NCI-H2196 treated with DMSO at 0.1 percent for 48 hours (cell line): ENCODE data around the gene RAB26.

Source experiments
- DNase-seq: peaks from one replicate; lab custom pipeline; 2025; ENCODE audit not compliant: unreplicated experiment; lab: John Stamatoyannopoulos, UW

Gene RAB26

GRCh38 chr16:2159175-2159838 is 10.9 kb downstream of the RAB26 start:
- no peak for DNase-seq

GRCh38 chr16:2160915-2161551 is 12.6 kb downstream of the RAB26 start:
- DNase-seq = no peak

GRCh38 chr16:2161911-2162310 is 13.5 kb downstream of the RAB26 start:
- no peak for DNase-seq

- DNase-seq = no peak
These were observed 14.3 kb downstream of the RAB26 start for GRCh38 chr16:2162676-2163118.

- DNase-seq = no peak
These were observed 14.9 kb downstream of the RAB26 start for GRCh38 chr16:2163211-2163881.

- no peak for DNase-seq
These were observed 17.4 kb downstream of the RAB26 start for GRCh38 chr16:2165861-2166260.

GRCh38 chr16:2166263-2167067 is 18.0 kb downstream of the RAB26 start:
- no peak for DNase-seq

GRCh38 chr16:2167068-2167638 is 18.7 kb downstream of the RAB26 start:
- DNase-seq = no peak

GRCh38 chr16:2170080-2170479 is 21.7 kb downstream of the RAB26 start:
- DNase-seq = no peak

GRCh38 chr16:2170587-2171435 is 22.4 kb downstream of the RAB26 start:
- no peak for DNase-seq

GRCh38 chr16:2171601-2172178 is 23.3 kb downstream of the RAB26 start:
- no peak for DNase-seq

GRCh38 chr16:2172688-2173335 is 24.4 kb downstream of the RAB26 start:
- DNase-seq = no peak

- DNase-seq = no peak
These were observed 24.9 kb downstream of the RAB26 start for GRCh38 chr16:2173366-2173765.

GRCh38 chr16:2173916-2174315 is 25.5 kb downstream of the RAB26 start:
- DNase-seq = no peak

GRCh38 chr16:2174396-2175131 is 26.1 kb downstream of the RAB26 start:
- no peak for DNase-seq

- DNase-seq = no peak
These were observed 27.0 kb downstream of the RAB26 start for GRCh38 chr16:2175454-2175853.

GRCh38 chr16:2176047-2176446 is 27.6 kb downstream of the RAB26 start:
- DNase-seq = no peak

GRCh38 chr16:2177101-2177500 is 28.7 kb downstream of the RAB26 start:
- DNase-seq = no peak

GRCh38 chr16:2177561-2177960 is 29.1 kb downstream of the RAB26 start:
- no peak for DNase-seq
